CD1c-positive myeloid dendritic cell (primary cell): ENCODE data around the gene ADAM22.
"Not testable (repeated sequence)": the region's sequence is repeated elsewhere in the genome, so short reads cannot be mapped to it uniquely, and the experiment has no call there.

ENCODE experiments used
- DNase-seq: peaks from one replicate; pipeline ENCODE4 v3.0.0-alpha.2; 2016; ENCODE audit errors: extremely low spot score

The ADAM22 gene

GRCh38 chr7:87933953-87934698, at the start of gene ADAM22:
Gene ADAM22 (plus strand): TSS chr7:87934251. CDS start chr7:87934466, 215 bp downstream.
- peak; percentile 54 for DNase-seq

GRCh38 chr7:87885018-87885417, 49.0 kb upstream of the ADAM22 start:
- DNase-seq = no peak

- peak; percentile 73 for DNase-seq
Observed at GRCh38 chr7:87886875-87887274, 47.2 kb upstream of the ADAM22 start.

- no peak for DNase-seq
Observed at GRCh38 chr7:87895363-87895762, 38.7 kb upstream of the ADAM22 start.

- DNase-seq = no peak
Observed at GRCh38 chr7:87899255-87899654, 34.8 kb upstream of the ADAM22 start.

- DNase-seq = not testable (repeated sequence)
Observed at GRCh38 chr7:87907136-87907906, 26.7 kb upstream of the ADAM22 start.

GRCh38 chr7:87908814-87909213, 25.2 kb upstream of the ADAM22 start:
- DNase-seq = not testable (repeated sequence)

GRCh38 chr7:87912121-87912520, 21.9 kb upstream of the ADAM22 start:
- DNase-seq = no peak

GRCh38 chr7:87918740-87919139, 15.3 kb upstream of the ADAM22 start:
- DNase-seq = no peak

- DNase-seq = no peak
Observed at GRCh38 chr7:87919875-87920274, 14.2 kb upstream of the ADAM22 start.

- DNase-seq = no peak
Observed at GRCh38 chr7:87920578-87920977, 13.5 kb upstream of the ADAM22 start.

GRCh38 chr7:87922759-87923395, 11.2 kb upstream of the ADAM22 start:
- DNase-seq = not testable (repeated sequence)

- DNase-seq = no peak
Observed at GRCh38 chr7:87926581-87927461, 7.2 kb upstream of the ADAM22 start.

GRCh38 chr7:87933605-87933952, 472 bp upstream of the ADAM22 start:
- DNase-seq = no peak

- no peak for DNase-seq
Observed at GRCh38 chr7:87934699-87935383, 790 bp downstream of the ADAM22 start.

GRCh38 chr7:87935384-87935706, 1.3 kb downstream of the ADAM22 start:
- DNase-seq = no peak

- no peak for DNase-seq
Observed at GRCh38 chr7:87941138-87941537, 7.1 kb downstream of the ADAM22 start.

GRCh38 chr7:87944547-87944946, 10.5 kb downstream of the ADAM22 start:
- no peak for DNase-seq

GRCh38 chr7:87945926-87946325, 11.9 kb downstream of the ADAM22 start:
- DNase-seq = not testable (repeated sequence)

- DNase-seq = no peak
Observed at GRCh38 chr7:87948371-87948770, 14.3 kb downstream of the ADAM22 start.

GRCh38 chr7:87959336-87959735, 25.3 kb downstream of the ADAM22 start:
- no peak for DNase-seq
